ENCODE data around the gene ROBO2. TPM values are rescaled to one million over a fixed set of nuclear protein-coding genes. Genes with fewer than 3 reads are reported as not detected.

Gene ROBO2
- polyA plus RNA-seq, 2 of the 4 experiments (the other 2 are of a cell fraction) = 0.04 TPM; not detected in 1

DNA sequence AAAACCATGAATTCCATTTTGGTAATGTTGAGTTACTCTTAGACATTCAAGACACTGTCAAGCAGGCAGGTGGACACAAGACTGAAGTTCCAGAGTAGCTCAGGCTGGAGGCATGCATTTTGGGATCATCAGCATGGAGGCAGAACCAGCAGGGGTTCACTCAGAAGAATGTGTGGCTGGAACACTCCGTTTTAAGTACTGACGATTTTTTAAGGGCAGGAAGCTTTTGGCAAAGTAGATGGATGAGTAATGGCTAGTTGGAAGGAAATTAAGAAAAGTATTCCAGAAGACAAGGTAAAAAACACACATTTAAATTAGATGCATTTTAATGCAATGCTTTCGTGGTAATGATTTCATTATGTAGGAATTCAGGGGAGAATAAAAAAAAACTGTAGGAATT is 420.4 kb downstream of the ROBO2 start (continued):
- TF ChIP-seq USF2 (IDR thresholded peaks at IDR 0.05) = no peak
- TF ChIP-seq TFCP2L1 (CRISPR knock-in tag; IDR thresholded peaks at IDR 0.05) = no peak
- no peak for TF ChIP-seq CTCF (IDR thresholded peaks at IDR 0.05)
- TF ChIP-seq, protein P1, sequence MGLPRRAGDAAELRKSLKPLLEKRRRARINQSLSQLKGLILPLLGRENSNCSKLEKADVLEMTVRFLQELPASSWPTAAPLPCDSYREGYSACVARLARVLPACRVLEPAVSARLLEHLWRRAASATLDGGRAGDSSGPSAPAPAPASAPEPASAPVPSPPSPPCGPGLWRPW (IDR thresholded peaks at IDR 0.05) = no peak

DNA sequence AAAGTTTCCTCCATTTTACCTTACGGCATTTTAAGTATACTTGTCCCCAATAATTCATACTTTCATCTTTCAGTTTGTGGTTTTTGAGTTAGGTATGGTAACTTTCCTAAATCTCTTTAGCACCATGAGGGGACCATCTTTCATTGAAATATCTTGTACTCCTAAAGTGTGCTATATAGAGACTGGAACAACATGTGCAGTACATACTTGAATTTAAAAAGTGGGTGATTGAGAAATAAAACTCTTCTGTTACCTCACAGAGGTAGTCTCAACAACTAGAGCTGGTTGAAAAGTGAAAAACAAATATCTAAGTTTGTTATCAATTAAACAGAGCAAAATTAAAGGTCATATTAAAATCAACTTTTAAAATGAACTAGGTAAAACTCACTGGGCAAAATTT is 423.1 kb downstream of the ROBO2 start:
- Histone ChIP-seq H3K4me1 (no peaks in the 10 kb centered on the region), H3K4me3 (no peak overlapping the region), H3K4me2 (no peak overlapping the region), H3K9me3 (no peaks in the 10 kb centered on the region), H3K27ac (no peak overlapping the region)
- no peak for ATAC-seq
- ChIA-PET CTCF (no interaction called here), POLR2A (no interaction called here)
- DNase-seq (ENCODE audit: low read depth in 1 of 2, low spot score in 1 of 2) = no peak
- FAIRE-seq = no peak
- 0% methylated on average over 1 of the region's 1 CpG for WGBS (ENCODE audit: missing lambda C conversion rate)
- TF ChIP-seq RAD21 (conservative IDR thresholded peaks at IDR 0.05 in 1 of 2, IDR thresholded peaks at IDR 0.05 in 1 of 2) (no peak), CHD4 (IDR thresholded peaks at IDR 0.05; ENCODE audit: borderline replicate concordance) (no peak), JUNB (IDR thresholded peaks at IDR 0.05) (no peak), CTCF (IDR thresholded peaks at IDR 0.05) (no peak), NFE2L2 (conservative IDR thresholded peaks at IDR 0.05; ENCODE audit: low read length) (no peak), HOXA7 (CRISPR knock-in tag; IDR thresholded peaks at IDR 0.05) (no peak), ELK1 (IDR thresholded peaks at IDR 0.05; ENCODE audit: low read depth, low read length) (no peak), PHF8 (IDR thresholded peaks at IDR 0.05; ENCODE audit: borderline replicate concordance, low read depth) (no peak), BCL3 (IDR thresholded peaks at IDR 0.05) (no peak), GATA3 (IDR thresholded peaks at IDR 0.05; ENCODE audit: borderline replicate concordance) (no peak), RFX5 (IDR thresholded peaks at IDR 0.05) (no peak), KDM5A (IDR thresholded peaks at IDR 0.05) (no peak), ZNF302 (CRISPR knock-in tag; IDR thresholded peaks at IDR 0.05) (no peak), JUN (IDR thresholded peaks at IDR 0.05) (no peak), TP53 (CRISPR knock-in tag; IDR thresholded peaks at IDR 0.05) (no peak), EP300 (IDR thresholded peaks at IDR 0.05) (no peak), POLR2A (IDR thresholded peaks at IDR 0.05; ENCODE audit: low read length) (no peak), ZSCAN20 (CRISPR knock-in tag; IDR thresholded peaks at IDR 0.05) (no peak), SREBF2 (IDR thresholded peaks at IDR 0.05) (no peak), RNF2 (IDR thresholded peaks at IDR 0.05; ENCODE audit: borderline replicate concordance, low read depth) (no peak)
